ENCODE results near the gene DLG2. TPM values are rescaled to one million over a fixed set of nuclear protein-coding genes. Genes with fewer than 3 reads are reported as not detected.
"Not testable (repeated sequence)": the region's sequence is repeated elsewhere in the genome, so short reads cannot be mapped to it uniquely, and the experiment has no call there.

Gene DLG2
- total RNA-seq, 1 experiment from 2014 or later: not detected

GRCh38 chr11:85651118-85651517 lies 24.0 kb upstream of the DLG2 start:
- DNase-seq (ENCODE audit: low read depth, low spot score): no peak
- in situ Hi-C loops (cut with HindIII; ENCODE audit: low pct_unique_long_range_greater_than_20kb, low sequenced_read_pairs): no loop called here

- DNase-seq (ENCODE audit: low read depth, low spot score): peak; percentile 80
- in situ Hi-C loops (cut with HindIII; ENCODE audit: low pct_unique_long_range_greater_than_20kb, low sequenced_read_pairs): no loop called here
Observed at GRCh38 chr11:85647604-85648299, 20.6 kb upstream of the DLG2 start, which contains the start of gene TMEM126A. TMEM126A (plus strand) TSS chr11:85647967; CDS start chr11:85650256, 2,289 bp downstream.

- in situ Hi-C loops (cut with HindIII; ENCODE audit: low pct_unique_long_range_greater_than_20kb, low sequenced_read_pairs): no loop called here
- no peak for DNase-seq (ENCODE audit: low read depth, low spot score)
Observed at GRCh38 chr11:85647078-85647477, 19.9 kb upstream of the DLG2 start.

- in situ Hi-C loops (cut with HindIII; ENCODE audit: low pct_unique_long_range_greater_than_20kb, low sequenced_read_pairs): no loop called here
- DNase-seq (ENCODE audit: low read depth, low spot score): no peak
Observed at GRCh38 chr11:85643191-85643614, 16.1 kb upstream of the DLG2 start.

DNA sequence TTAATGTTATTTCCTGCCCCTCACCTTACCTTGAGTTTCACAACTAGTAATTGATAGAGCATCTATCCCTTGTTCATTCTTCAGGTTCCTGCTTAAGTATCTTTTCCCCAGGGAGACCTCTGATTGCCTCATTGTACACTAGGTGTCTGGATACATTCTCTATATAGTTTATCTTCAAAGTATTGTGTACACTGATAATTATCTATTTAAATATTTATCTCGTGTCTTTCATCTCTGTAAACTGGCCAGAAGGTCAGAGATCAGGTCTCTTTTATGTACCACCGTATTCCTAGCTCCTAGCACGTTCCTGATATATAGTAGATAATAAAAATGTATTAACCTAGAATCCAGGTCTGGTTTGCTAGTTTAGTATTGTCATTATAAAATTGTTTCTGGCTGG lies 7.6 kb upstream of the DLG2 start:
- no peak for DNase-seq (ENCODE audit: low read depth, low spot score)
- in situ Hi-C loops (cut with HindIII; ENCODE audit: low pct_unique_long_range_greater_than_20kb, low sequenced_read_pairs): no loop called here

DNA sequence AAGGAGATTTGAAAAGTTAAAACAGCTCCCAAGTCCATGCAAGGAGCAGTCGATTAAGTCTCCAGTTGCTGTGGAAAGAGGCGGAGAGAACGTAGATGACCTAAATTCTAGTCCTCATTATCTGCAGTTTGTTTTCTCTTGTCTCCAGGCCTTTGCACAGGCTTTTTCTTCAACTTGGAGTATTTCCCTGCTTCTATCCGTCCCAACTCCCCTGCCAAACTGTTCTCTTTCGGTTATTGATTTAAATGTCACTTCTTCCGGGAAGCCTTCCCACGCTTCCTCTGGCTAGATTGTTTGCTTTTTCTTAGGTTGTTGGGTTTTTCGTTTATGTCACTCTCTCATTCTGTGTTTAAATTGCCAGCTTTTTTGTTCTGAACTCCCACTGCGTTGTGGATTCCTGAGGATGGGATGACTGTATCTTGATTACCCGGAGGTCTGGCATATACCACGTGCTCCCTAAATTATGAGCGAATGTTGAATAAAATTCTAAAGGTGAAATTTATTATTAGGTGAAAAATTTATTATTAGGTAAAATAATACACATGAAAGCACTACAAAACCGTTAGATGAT lies 1.7 kb upstream of the DLG2 start:
- in situ Hi-C loops (cut with HindIII; ENCODE audit: low pct_unique_long_range_greater_than_20kb, low sequenced_read_pairs): no loop called here
- no peak for DNase-seq (ENCODE audit: low read depth, low spot score)

- peak; percentile 95 for DNase-seq (ENCODE audit: low read depth, low spot score)
- in situ Hi-C loops (cut with HindIII; ENCODE audit: low pct_unique_long_range_greater_than_20kb, low sequenced_read_pairs): no loop called here
Observed at GRCh38 chr11:85627998-85628770, 1.0 kb upstream of the DLG2 start, which contains the start of gene TMEM126B. TMEM126B (plus strand) TSS chr11:85628593; CDS start chr11:85628608, 15 bp downstream.

DNA sequence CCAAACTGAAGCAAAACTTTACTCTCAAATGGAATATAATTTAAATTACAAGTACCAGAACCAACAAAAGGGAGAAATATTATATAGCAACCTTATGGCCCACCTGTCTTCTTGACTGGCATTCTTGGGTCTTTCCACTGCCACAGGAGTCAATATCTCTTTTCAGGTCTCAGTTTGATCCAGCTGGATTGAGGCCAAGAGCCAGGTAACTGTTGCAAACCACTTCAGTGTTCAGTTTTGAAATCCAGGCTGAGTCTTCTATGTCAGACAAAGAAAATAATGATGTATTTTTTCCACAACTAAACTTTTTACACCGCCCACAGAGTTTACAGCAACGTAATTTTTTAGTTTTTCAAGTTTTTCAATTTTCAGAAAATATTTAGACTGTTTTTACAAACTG lies 648 bp downstream of the DLG2 start:
- DNase-seq (ENCODE audit: low read depth, low spot score): no peak
- in situ Hi-C loops (cut with HindIII; ENCODE audit: low pct_unique_long_range_greater_than_20kb, low sequenced_read_pairs): no loop called here

- DNase-seq (ENCODE audit: low read depth, low spot score): no peak
- in situ Hi-C loops (cut with HindIII; ENCODE audit: low pct_unique_long_range_greater_than_20kb, low sequenced_read_pairs): no loop called here
Observed at GRCh38 chr11:85620256-85620655, 6.9 kb downstream of the DLG2 start.

GRCh38 chr11:85619499-85619898 lies 7.6 kb downstream of the DLG2 start:
- no peak for DNase-seq (ENCODE audit: low read depth, low spot score)
- in situ Hi-C loops (cut with HindIII; ENCODE audit: low pct_unique_long_range_greater_than_20kb, low sequenced_read_pairs): no loop called here

DNA sequence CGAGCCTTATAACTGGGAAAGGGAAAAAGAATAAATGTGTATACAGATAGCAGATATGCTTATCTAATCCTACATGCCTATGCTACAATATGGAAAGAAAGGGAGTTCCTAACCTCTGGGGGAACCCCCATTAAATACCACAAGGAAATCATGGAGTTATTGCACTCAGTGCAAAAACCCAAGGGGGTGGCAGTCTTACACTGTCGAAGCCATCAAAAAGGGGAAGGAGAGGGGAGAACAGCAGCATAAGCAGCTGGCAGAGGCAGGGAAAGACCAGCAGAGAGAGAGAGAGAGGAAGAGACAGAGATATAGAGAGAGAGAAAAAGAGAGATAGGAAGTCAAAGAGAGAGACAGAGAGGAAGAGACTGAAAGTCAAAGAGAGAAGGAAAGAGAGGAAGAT lies 15.5 kb downstream of the DLG2 start:
- not testable (repeated sequence) for DNase-seq (ENCODE audit: low read depth, low spot score)

GRCh38 chr11:85609286-85609685 lies 17.9 kb downstream of the DLG2 start:
- DNase-seq (ENCODE audit: low read depth, low spot score); in situ Hi-C loops (cut with HindIII; ENCODE audit: low pct_unique_long_range_greater_than_20kb, low sequenced_read_pairs): not testable (repeated sequence)

More for the DNA sequence above, 15.5 kb downstream of the DLG2 start:
- in situ Hi-C loops (cut with HindIII; ENCODE audit: low pct_unique_long_range_greater_than_20kb, low sequenced_read_pairs): not testable (repeated sequence)

GRCh38 chr11:85608621-85609020 lies 18.5 kb downstream of the DLG2 start:
- DNase-seq (ENCODE audit: low read depth, low spot score); in situ Hi-C loops (cut with HindIII; ENCODE audit: low pct_unique_long_range_greater_than_20kb, low sequenced_read_pairs): not testable (repeated sequence)

DNA sequence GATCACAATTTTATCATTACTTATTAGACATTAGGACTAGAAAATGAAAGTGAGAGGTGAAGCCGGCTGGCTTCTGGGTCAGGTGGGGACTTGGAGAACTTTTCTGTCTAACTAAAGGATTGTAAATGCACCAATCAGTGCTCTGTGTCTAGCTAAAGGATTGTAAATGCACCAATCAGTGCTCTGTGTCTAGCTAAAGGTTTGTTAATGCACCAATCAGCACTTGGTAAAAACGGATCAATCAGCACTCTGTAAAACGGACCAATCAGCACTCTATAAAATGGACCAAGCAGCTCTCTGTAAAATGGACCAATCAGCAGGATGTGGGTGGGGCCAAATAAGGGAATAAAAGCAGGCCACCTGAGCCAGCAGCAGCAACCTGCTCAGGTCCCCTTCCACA lies 20.9 kb downstream of the DLG2 start:
- DNase-seq (ENCODE audit: low read depth, low spot score); in situ Hi-C loops (cut with HindIII; ENCODE audit: low pct_unique_long_range_greater_than_20kb, low sequenced_read_pairs): not testable (repeated sequence)

DNA sequence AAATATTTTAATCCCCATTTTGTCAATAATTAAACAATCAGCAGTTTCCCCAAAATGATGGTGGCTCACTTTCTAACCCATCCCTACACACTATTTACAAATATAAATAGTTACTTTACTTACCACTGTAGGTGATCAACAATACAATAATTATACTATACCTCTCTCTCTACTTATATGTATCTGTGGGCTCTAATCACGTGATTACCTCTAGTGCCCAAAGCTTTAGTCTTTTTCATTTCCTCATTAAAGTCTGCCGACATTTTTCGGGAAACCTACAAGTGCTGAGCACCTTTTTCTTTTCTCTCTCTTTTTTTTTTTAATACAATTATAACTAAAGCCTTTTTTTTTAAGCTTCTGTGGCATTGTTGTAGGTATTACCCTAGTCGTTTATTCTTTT lies 23.9 kb downstream of the DLG2 start:
- in situ Hi-C loops (cut with HindIII; ENCODE audit: low pct_unique_long_range_greater_than_20kb, low sequenced_read_pairs): no loop called here
- DNase-seq (ENCODE audit: low read depth, low spot score): no peak

- in situ Hi-C loops (cut with HindIII; ENCODE audit: low pct_unique_long_range_greater_than_20kb, low sequenced_read_pairs): no loop called here
- DNase-seq (ENCODE audit: low read depth, low spot score): no peak
Observed at GRCh38 chr11:85602526-85603213, 24.5 kb downstream of the DLG2 start.

- in situ Hi-C loops (cut with HindIII; ENCODE audit: low pct_unique_long_range_greater_than_20kb, low sequenced_read_pairs): no loop called here
- no peak for DNase-seq (ENCODE audit: low read depth, low spot score)
Observed at GRCh38 chr11:85599083-85599482, 28.1 kb downstream of the DLG2 start.

DNA sequence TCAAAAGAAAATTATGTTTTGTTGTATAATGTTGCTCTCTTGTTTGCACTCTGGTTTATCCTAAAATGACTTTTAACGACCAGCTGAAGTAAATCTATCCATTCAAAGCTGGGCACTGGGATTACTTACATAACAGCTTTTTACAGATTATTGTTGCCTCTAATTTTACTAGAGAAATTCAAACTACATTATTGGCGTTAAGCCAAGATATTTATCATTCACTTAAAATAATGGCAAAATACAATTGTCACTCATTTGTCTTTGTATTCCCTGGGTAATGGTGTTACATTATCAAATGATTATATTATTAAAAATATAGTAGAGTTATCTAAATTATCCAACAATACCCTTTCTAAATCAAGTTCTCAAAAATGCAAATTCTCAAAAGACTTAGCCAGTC lies 30.3 kb downstream of the DLG2 start:
- in situ Hi-C loops (cut with HindIII; ENCODE audit: low pct_unique_long_range_greater_than_20kb, low sequenced_read_pairs): no loop called here
- DNase-seq (ENCODE audit: low read depth, low spot score): no peak
